ENCODE measurements around the gene FBXL17.

FBXL17 gene

GRCh38 chr5:108181975-108182374 lies 199.9 kb downstream of the FBXL17 start:
- Histone ChIP-seq H3K9me3 (ENCODE audit: insufficient read depth, low read length, severe bottlenecking) (no peaks in the 10 kb centered on the region), H3K27me3 (ENCODE audit: insufficient read depth, low read length, poor library complexity) (no peaks in the 10 kb centered on the region), H3K4me1 (ENCODE audit: insufficient read depth, low read length) (no peaks in the 10 kb centered on the region), H3K4me2 (ENCODE audit: insufficient read depth, low read length) (no peak overlapping the region), H3K4me3 (ENCODE audit: low read depth in 1 of 2, low read length in 2 of 2) (no peak overlapping the region), H2AFZ (ENCODE audit: low read depth, low read length) (no peak overlapping the region), H3K79me2 (ENCODE audit: insufficient read depth, low read length) (no peaks in the 10 kb centered on the region), H4K20me1 (ENCODE audit: insufficient read depth, low read length) (no peaks in the 10 kb centered on the region), H3K27ac (ENCODE audit: low read length) (no peak overlapping the region), H3K36me3 (ENCODE audit: insufficient read depth, low read length) (peaks cover 4% of the 10 kb centered on the region; the same call in 1 of the 2 replicates), H3K9ac (ENCODE audit: low read depth, low read length) (no peak overlapping the region)
- DNase-seq (no peak), ATAC-seq (ENCODE audit: insufficient read depth, low read depth) (no peak)
- no peak for TF ChIP-seq EZH2 (IDR thresholded peaks at IDR 0.05; ENCODE audit: borderline replicate concordance, low read depth, low read length, severe bottlenecking)
- TF ChIP-seq, protein P1, sequence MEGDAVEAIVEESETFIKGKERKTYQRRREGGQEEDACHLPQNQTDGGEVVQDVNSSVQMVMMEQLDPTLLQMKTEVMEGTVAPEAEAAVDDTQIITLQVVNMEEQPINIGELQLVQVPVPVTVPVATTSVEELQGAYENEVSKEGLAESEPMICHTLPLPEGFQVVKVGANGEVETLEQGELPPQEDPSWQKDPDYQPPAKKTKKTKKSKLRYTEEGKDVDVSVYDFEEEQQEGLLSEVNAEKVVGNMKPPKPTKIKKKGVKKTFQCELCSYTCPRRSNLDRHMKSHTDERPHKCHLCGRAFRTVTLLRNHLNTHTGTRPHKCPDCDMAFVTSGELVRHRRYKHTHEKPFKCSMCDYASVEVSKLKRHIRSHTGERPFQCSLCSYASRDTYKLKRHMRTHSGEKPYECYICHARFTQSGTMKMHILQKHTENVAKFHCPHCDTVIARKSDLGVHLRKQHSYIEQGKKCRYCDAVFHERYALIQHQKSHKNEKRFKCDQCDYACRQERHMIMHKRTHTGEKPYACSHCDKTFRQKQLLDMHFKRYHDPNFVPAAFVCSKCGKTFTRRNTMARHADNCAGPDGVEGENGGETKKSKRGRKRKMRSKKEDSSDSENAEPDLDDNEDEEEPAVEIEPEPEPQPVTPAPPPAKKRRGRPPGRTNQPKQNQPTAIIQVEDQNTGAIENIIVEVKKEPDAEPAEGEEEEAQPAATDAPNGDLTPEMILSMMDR (IDR thresholded peaks at IDR 0.05; ENCODE audit: borderline replicate concordance, extremely low read depth, low read length, poor library complexity, severe bottlenecking): no peak

DNA sequence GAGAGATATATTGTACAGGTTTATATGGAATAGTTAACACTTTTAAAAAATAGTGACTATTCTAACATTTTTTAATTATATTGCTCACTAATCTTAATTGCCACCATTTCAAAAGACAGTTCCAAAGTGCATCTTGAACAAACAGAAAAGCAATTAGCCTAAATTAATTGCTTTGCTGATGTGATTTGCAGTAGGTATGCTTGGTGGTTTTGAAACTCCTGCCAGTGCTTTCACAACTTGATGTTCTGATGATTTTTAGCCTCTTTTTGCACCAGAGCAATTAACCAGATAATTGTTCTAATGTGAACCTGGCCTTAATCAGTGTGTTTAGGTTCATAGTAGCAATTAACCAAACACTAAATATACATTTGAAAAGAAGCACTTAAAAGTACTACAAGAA lies 207.6 kb downstream of the FBXL17 start:
- Histone ChIP-seq H3K27ac (ENCODE audit: low read length) (no peak overlapping the region), H3K36me3 (ENCODE audit: insufficient read depth, low read length) (no peaks in the 10 kb centered on the region), H3K79me2 (ENCODE audit: insufficient read depth, low read length) (no peaks in the 10 kb centered on the region), H3K9me3 (ENCODE audit: insufficient read depth, low read length, severe bottlenecking) (no peaks in the 10 kb centered on the region), H4K20me1 (ENCODE audit: insufficient read depth, low read length) (no peaks in the 10 kb centered on the region), H3K4me3 (ENCODE audit: low read depth in 1 of 2, low read length in 2 of 2) (no peak overlapping the region), H3K9ac (ENCODE audit: low read depth, low read length) (no peak overlapping the region), H3K27me3 (ENCODE audit: insufficient read depth, low read length, poor library complexity) (no peaks in the 10 kb centered on the region), H3K4me2 (ENCODE audit: insufficient read depth, low read length) (no peak overlapping the region), H2AFZ (ENCODE audit: low read depth, low read length) (no peak overlapping the region), H3K4me1 (ENCODE audit: insufficient read depth, low read length) (no peaks in the 10 kb centered on the region)
- ATAC-seq (ENCODE audit: insufficient read depth, low read depth) (no peak), DNase-seq (no peak)
- TF ChIP-seq EZH2 (IDR thresholded peaks at IDR 0.05; ENCODE audit: borderline replicate concordance, low read depth, low read length, severe bottlenecking): no peak
- TF ChIP-seq, protein P1 (IDR thresholded peaks at IDR 0.05; ENCODE audit: borderline replicate concordance, extremely low read depth, low read length, poor library complexity, severe bottlenecking): no peak

- DNase-seq (no peak), ATAC-seq (ENCODE audit: insufficient read depth, low read depth) (no peak)
- Histone ChIP-seq H3K9me3 (ENCODE audit: insufficient read depth, low read length, severe bottlenecking) (no peaks in the 10 kb centered on the region), H3K79me2 (ENCODE audit: insufficient read depth, low read length) (no peaks in the 10 kb centered on the region), H3K9ac (ENCODE audit: low read depth, low read length) (no peak overlapping the region), H3K4me3 (ENCODE audit: low read depth in 1 of 2, low read length in 2 of 2) (no peak overlapping the region), H3K27me3 (ENCODE audit: insufficient read depth, low read length, poor library complexity) (no peaks in the 10 kb centered on the region), H3K4me1 (ENCODE audit: insufficient read depth, low read length) (no peaks in the 10 kb centered on the region), H3K4me2 (ENCODE audit: insufficient read depth, low read length) (no peak overlapping the region), H4K20me1 (ENCODE audit: insufficient read depth, low read length) (no peaks in the 10 kb centered on the region), H3K36me3 (ENCODE audit: insufficient read depth, low read length) (no peaks in the 10 kb centered on the region), H2AFZ (ENCODE audit: low read depth, low read length) (no peak overlapping the region), H3K27ac (ENCODE audit: low read length) (no peak overlapping the region)
- TF ChIP-seq, protein P1 (IDR thresholded peaks at IDR 0.05; ENCODE audit: borderline replicate concordance, extremely low read depth, low read length, poor library complexity, severe bottlenecking): no peak
- no peak for TF ChIP-seq EZH2 (IDR thresholded peaks at IDR 0.05; ENCODE audit: borderline replicate concordance, low read depth, low read length, severe bottlenecking)
Measured at GRCh38 chr5:108171759-108172158, 210.1 kb downstream of the FBXL17 start.

- no peak for DNase-seq
- ATAC-seq (ENCODE audit: insufficient read depth, low read depth): no peak
- H3K27ac ChIP-seq (ENCODE audit: low read length): no peak overlapping the region
- H3K9me3 ChIP-seq (ENCODE audit: insufficient read depth, low read length, severe bottlenecking): no peaks in the 10 kb centered on the region
- H3K4me1 ChIP-seq (ENCODE audit: insufficient read depth, low read length): no peaks in the 10 kb centered on the region
- H3K79me2 ChIP-seq (ENCODE audit: insufficient read depth, low read length): no peaks in the 10 kb centered on the region
- no peaks in the 10 kb centered on the region for H3K36me3 ChIP-seq (ENCODE audit: insufficient read depth, low read length)
- no peaks in the 10 kb centered on the region for H3K27me3 ChIP-seq (ENCODE audit: insufficient read depth, low read length, poor library complexity)
- TF ChIP-seq, protein P1 (IDR thresholded peaks at IDR 0.05; ENCODE audit: borderline replicate concordance, extremely low read depth, low read length, poor library complexity, severe bottlenecking): no peak
- no peak for TF ChIP-seq EZH2 (IDR thresholded peaks at IDR 0.05; ENCODE audit: borderline replicate concordance, low read depth, low read length, severe bottlenecking)
- H4K20me1 ChIP-seq (ENCODE audit: insufficient read depth, low read length): no peaks in the 10 kb centered on the region
- H3K9ac ChIP-seq (ENCODE audit: low read depth, low read length): no peak overlapping the region
- no peak overlapping the region for H3K4me3 ChIP-seq (ENCODE audit: low read depth in 1 of 2, low read length in 2 of 2)
- H2AFZ ChIP-seq (ENCODE audit: low read depth, low read length): no peak overlapping the region
- H3K4me2 ChIP-seq (ENCODE audit: insufficient read depth, low read length): no peak overlapping the region
Measured at GRCh38 chr5:108168915-108169314, 213.0 kb downstream of the FBXL17 start.

All from DND-41 (cell line).